ENCODE results near the gene SOX11.

The SOX11 gene

GRCh38 chr2:5690718-5691220, 1.4 kb upstream of the SOX11 start:
- DNase-seq (ENCODE audit: low read depth) = no peak
- peak overlapping the region; percentile 77 for H3K4me3 ChIP-seq (ENCODE audit: low read depth, low read length)

GRCh38 chr2:5691221-5691984, 781 bp upstream of the SOX11 start:
- H3K4me3 ChIP-seq (ENCODE audit: low read depth, low read length) = peak overlapping the region; percentile 77
- no peak for DNase-seq (ENCODE audit: low read depth)

GRCh38 chr2:5692561-5693286, 540 bp downstream of the SOX11 start:
- H3K4me3 ChIP-seq (ENCODE audit: low read depth, low read length) = peak overlapping the region; percentile 77
- no peak for DNase-seq (ENCODE audit: low read depth)

GRCh38 chr2:5693287-5694201, 1.4 kb downstream of the SOX11 start:
- peak overlapping the region; percentile 77 for H3K4me3 ChIP-seq (ENCODE audit: low read depth, low read length)
- DNase-seq (ENCODE audit: low read depth) = no peak

GRCh38 chr2:5694306-5694705, 2.1 kb downstream of the SOX11 start:
- H3K4me3 ChIP-seq (ENCODE audit: low read depth, low read length) = peak overlapping the region; percentile 77
- no peak for DNase-seq (ENCODE audit: low read depth)

GRCh38 chr2:5695654-5696403, 3.6 kb downstream of the SOX11 start:
- no peak for DNase-seq (ENCODE audit: low read depth)
- peak overlapping the region; percentile 77 for H3K4me3 ChIP-seq (ENCODE audit: low read depth, low read length)

- DNase-seq (ENCODE audit: low read depth) = no peak
- peak overlapping the region; percentile 77 for H3K4me3 ChIP-seq (ENCODE audit: low read depth, low read length)
These were observed 4.3 kb downstream of the SOX11 start for GRCh38 chr2:5696404-5696944.

GRCh38 chr2:5696945-5697521, 4.8 kb downstream of the SOX11 start:
- peak overlapping the region; percentile 77 for H3K4me3 ChIP-seq (ENCODE audit: low read depth, low read length)
- no peak for DNase-seq (ENCODE audit: low read depth)

- peak overlapping the region; percentile 77 for H3K4me3 ChIP-seq (ENCODE audit: low read depth, low read length)
These were observed 5.4 kb downstream of the SOX11 start for GRCh38 chr2:5697562-5697961.

GRCh38 chr2:5698134-5698533, 6.0 kb downstream of the SOX11 start:
- no peak for DNase-seq (ENCODE audit: low read depth)
- no peak overlapping the region for H3K4me3 ChIP-seq (ENCODE audit: low read depth, low read length)

More at GRCh38 chr2:5697562-5697961, 5.4 kb downstream of the SOX11 start:
- DNase-seq (ENCODE audit: low read depth) = no peak

- no peak for DNase-seq (ENCODE audit: low read depth)
- no peak overlapping the region for H3K4me3 ChIP-seq (ENCODE audit: low read depth, low read length)
These were observed 7.8 kb downstream of the SOX11 start for GRCh38 chr2:5699963-5700362.

GRCh38 chr2:5700551-5700950, 8.4 kb downstream of the SOX11 start:
- DNase-seq (ENCODE audit: low read depth) = no peak
- no peak overlapping the region for H3K4me3 ChIP-seq (ENCODE audit: low read depth, low read length)

- no peak for DNase-seq (ENCODE audit: low read depth)
- no peak overlapping the region for H3K4me3 ChIP-seq (ENCODE audit: low read depth, low read length)
These were observed 9.1 kb downstream of the SOX11 start for GRCh38 chr2:5701266-5701665.

- DNase-seq (ENCODE audit: low read depth) = no peak
- H3K4me3 ChIP-seq (ENCODE audit: low read depth, low read length) = no peak overlapping the region
These were observed 11.0 kb downstream of the SOX11 start for GRCh38 chr2:5703166-5703565.

- DNase-seq (ENCODE audit: low read depth) = no peak
- H3K4me3 ChIP-seq (ENCODE audit: low read depth, low read length) = no peak overlapping the region
These were observed 13.3 kb downstream of the SOX11 start for GRCh38 chr2:5705490-5705889.

GRCh38 chr2:5706717-5707455, 14.7 kb downstream of the SOX11 start:
- H3K4me3 ChIP-seq (ENCODE audit: low read depth, low read length) = no peak overlapping the region
- no peak for DNase-seq (ENCODE audit: low read depth)

GRCh38 chr2:5710615-5711014, 18.4 kb downstream of the SOX11 start:
- H3K4me3 ChIP-seq (ENCODE audit: low read depth, low read length) = no peak overlapping the region
- no peak for DNase-seq (ENCODE audit: low read depth)

- no peak overlapping the region for H3K4me3 ChIP-seq (ENCODE audit: low read depth, low read length)
- DNase-seq (ENCODE audit: low read depth) = no peak
These were observed 20.9 kb downstream of the SOX11 start for GRCh38 chr2:5713101-5713500.
